Activated T-helper 1 cell treated with Interleukin-2 at 50 U/mL for 16 hours (primary cell): ENCODE measurements around the gene PWWP2B.

Experiments
- DNase-seq: peaks from one replicate; pipeline ENCODE4 v3.0.0-alpha.2; 2020; ENCODE audit warnings: low read depth

Gene PWWP2B

DNA sequence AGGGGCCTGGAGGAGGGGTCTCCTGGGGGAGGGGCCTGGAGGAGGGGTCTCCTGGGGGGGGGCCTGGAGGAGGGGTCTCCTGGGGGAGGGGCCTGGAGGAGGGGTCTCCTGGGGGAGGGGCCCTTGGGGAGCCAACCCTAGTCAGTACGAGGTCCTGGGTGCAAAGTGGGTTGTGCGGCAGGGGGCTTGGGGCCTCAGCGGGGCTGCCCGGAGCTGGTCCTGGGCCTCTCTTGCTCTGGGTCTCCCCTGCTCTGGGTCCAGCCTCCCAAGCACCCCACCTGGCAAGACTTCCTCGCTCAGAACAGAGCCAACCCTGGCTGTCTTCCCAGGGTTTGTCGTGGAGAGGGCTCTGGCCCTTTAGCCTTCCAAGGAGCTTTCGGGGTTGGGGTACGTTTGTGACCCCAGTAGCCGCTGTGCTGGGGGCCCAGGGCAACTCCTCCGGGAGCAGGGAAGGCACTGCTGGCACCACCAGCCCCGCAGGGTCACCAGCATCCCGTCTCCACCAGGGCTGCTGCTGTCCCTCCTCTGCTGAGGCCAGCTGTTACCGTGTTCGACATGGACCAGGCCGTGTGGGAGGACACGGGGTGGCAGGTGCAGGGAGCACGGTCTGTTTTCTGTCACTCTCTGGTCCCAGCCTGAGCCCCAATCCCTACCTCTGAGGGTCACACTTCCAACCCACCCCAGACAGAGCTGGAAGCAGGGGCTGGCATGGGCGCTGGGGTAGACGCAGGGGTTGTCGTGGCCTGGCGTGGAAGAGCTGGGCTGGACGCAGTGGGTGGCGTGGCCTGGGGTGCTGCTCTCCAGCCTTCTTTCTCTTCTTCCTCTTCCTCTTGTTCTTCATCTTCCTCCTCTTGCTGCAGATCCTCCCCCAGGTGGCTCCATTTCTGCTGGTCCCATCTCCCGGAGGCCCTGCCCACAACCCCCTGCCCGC is 22.8 kb downstream of the PWWP2B start:
- no peak for DNase-seq

GRCh38 chr10:132420469-132420980 is 23.5 kb downstream of the PWWP2B start:
- no peak for DNase-seq

DNA sequence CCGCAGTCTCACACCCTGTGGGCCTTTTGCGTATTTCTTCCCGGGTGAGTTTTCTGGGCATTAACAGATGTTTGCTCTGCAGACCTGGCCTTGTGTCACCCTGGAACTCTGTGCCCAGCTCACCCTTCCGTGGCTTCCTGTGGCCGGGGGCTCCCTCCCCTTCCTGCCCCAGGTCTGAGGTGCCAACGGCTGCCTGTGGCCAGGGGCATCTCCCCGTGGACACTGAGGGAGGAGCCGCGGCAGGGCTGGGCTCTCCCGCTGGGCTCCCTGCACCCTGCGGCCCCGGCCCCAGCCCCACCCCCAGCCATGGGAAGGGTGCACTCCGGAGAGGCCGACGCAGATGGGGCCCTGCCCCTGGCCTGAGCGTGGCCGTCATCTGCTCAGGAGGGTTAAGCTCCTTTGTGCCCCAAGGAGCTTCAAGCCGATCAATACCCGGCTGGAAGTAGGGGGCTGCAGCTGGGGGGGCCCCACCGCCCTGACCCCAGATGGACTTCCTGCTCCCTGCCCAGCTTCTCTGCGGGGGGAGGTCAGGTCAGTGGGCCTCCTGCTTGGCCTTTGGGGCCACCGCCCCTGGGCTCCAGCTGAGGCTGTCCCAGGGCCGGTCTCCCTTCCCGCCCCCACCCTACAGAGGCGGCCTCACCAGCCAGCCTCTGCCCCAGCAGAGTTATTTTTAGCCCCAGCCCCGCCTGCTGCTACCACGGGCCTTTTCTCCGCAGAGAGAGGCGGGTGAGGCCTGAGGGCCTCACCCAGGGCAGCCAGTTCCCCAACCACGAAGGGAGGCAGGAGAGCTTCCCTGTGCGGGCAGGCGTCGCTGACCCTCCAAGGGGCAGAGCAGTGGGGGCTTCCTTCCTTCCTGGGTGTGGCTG is 24.2 kb downstream of the PWWP2B start:
- DNase-seq = no peak

DNA sequence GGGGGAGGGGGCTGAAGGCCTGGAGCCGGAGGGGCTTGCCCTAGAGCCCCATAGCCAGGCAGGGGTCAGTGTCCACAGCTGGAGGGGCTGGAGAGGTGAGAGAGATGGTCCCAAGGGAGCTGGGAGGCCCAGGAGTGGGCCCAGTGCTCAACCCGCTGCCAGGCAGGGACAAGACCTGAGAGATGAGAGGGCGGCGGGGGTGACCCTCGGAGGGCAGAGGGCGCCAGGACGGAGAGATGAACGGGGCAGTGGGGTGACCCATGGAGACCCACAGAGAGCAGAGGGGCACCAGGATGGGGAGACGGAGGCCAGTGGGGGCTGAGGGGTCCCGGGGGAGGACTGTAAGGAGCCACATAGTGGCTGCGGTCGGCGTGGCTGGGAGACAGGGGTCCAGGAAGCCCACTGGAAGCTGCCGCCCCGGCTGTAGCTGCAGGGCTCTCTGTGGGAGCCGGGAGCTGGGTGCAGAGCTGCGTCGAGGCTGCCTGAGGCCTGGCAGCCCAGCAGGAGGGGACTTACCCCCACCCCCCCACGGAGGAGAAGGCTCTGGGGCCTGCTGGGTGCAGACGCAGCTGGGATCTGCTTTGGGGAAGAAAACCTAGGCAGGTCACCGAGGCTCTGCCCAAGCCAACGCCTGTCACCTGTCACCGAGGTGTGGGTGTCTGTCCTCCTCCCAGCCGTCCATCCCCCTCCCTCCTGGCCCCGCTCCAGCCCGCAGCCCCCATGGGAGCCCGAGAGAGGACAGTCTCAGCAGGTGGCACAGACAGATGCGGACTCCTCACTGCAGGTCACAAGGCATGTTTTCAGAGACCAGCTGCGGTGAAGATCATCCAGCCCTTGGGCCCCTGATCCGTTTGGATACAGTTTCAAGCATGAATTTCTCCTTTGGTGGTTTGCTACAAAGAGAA is 25.1 kb downstream of the PWWP2B start:
- DNase-seq = no peak

DNA sequence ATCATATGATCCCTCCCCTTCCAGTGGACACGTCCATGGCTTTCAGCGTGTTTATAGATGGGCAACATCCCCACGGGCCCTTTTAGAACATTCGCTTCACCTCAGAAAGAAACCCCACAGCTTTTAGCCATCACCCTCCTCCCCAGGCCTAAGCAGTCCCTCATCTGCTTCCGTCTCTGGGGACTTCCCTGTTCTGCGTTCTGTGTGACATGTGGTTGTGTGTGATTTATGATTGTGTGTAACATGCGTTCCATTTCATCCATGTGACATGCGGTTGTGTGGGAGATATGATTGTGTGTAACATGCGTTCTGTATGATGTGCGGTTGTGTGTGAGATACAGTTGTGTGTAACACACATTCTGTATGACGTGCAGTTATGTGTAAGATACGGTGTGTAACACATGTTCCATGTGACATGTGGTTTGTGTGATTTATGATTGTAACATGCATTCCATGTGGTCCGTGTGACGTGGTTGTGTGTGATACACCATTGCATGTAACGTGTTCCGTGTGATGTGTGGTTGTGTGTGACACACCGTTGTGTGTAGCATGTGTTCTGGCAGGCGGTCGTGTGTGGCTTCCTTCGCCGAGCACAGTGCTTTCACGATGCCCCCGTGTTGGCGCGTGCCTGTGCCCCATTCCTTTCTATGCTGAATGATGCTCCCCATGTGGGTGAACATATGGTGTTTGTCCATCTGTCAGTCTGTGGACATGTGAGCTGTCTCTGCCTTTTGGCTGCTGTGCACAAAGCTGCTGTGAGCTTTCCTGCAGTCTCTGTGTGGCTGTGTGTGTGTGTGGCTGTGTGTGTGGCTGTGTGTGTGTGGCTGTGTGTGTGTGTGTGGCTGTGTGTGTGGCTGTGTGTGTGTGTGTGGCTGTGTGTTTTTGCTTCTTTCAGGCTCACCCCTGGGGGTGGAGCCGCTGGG is 26.2 kb downstream of the PWWP2B start:
- no peak for DNase-seq

GRCh38 chr10:132423966-132424861 is 27.2 kb downstream of the PWWP2B start:
- DNase-seq = no peak

DNA sequence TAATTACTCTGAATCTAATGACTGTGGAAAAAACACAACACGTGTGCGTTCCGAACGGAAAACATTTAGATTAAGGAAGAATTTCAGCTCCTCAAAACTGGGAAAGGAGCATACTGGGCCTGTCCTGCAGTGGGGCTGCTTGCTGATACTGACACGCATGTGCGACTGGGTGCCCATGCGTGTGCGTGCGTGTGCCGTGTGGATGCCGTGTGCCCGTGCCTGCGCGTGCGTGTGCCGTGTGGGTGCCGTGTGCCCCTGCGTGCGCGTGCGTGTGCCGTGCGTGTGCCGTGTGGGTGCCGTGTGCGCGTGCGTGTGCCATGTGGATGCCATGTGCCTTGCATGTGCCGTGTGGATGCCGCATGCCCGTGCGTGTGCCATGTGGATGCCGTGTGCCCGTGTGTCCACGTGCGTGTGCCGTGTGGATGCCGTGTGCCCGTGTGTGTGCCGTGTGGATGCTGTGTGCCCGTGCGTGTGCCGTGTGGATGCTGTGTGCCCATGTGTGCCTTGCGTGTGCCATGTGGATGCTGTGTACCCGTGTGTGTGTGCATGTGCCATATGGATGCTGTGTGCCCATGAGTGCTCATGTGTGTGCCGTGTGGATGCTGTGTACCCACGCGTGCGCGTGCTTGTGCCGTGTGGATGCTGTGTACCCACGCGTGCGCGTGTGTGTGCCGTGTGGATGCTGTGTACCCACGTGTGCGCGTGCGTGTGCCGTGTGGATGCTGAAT is 28.2 kb downstream of the PWWP2B start:
- DNase-seq = no peak

DNA sequence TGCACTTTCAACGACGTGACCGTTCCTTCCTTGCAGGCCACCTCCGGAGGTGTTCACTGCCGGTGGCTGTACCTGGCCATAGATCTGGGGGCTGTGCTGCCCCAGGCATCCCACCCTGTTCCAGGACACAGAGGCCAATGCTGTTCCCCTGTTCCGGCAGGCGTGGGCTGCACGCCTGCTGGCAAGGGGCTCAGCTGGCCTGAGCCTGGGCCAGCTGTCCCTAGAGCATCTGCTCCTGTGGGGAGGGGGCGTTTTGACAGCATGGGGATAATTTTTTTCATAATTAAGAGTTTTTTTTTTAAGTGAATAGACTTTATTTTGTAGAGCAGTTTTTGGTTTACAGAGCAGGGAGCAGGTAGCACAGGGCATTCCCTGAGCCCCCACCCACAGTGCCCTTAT is 28.8 kb downstream of the PWWP2B start:
- DNase-seq = no peak

GRCh38 chr10:132427006-132427771 is 30.2 kb downstream of the PWWP2B start:
- no peak for DNase-seq

GRCh38 chr10:132427939-132428367 is 31.0 kb downstream of the PWWP2B start:
- no peak for DNase-seq

DNA sequence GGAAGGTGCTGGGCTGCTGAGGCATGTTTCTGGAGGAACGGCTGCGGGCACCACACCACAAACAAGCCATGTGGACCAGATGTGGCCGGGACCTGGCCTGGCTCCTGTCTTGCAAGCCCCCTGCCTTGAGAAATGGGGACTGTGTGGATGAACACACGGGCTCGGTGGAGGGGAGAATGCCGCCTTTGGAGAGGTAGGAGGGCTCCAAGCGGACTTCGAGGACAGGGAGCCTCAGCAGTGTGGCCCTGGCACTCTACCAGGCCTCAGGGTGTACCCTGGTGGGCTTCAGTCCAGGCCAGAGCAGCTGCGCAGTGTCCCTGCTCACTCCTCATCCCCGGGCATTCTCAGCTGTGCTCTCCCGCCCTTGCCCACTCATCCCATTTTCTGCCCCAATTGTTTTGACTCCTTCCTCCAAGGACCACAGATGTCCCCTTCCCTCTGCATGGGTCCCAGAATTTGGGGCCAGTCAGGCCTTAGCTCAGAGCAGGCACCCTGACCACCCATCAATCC is 31.5 kb downstream of the PWWP2B start:
- no peak for DNase-seq

DNA sequence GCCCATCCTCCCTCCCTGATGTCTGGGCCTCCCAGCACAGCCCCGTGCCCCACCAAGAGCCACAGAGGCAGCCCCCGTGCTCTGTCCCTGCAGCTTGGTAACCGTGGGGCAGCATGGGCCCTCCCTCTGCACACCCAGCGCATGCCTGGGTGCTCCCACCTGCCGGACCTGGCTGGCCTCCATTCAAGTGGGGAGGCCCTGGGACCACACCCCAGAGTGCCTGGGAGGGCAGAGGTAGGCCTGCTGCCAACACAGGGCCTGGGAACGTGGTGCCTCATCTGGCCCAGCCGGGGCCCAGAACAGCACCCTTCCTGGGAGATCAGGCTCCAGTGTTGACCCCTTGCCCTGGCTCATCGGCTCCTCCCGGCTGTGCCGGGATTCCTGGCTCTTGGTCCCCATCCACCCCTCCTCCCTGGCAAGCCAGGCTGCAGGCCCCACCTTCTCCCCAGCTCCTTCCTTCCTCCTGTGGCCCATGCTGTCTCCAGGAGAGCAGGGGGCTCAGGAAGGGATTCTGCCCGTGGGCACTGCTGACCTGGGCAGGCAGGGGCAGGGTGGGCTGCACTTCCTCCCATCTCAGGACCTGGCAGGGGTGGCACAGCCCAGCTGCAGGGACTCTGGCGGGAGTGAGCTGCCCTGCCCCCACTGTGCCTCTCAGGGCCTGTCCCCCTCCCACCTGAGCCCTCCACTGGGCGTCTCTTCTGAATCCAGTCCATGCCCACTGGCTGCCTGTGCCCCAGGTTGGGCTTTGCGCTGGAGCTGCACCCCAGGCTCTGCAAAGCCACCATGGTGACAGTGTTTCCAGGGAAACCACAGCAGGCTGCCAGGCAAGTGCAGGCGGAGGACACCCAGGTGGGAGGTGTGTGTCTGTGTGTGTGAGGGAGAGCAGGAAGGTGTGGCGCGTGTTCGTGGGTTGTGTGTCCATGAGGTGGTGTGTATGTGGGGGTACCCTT is 32.6 kb downstream of the PWWP2B start:
- DNase-seq = no peak

- DNase-seq = no peak
Measured at GRCh38 chr10:132430231-132430743, 33.3 kb downstream of the PWWP2B start.

- no peak for DNase-seq
Measured at GRCh38 chr10:132430861-132431271, 33.9 kb downstream of the PWWP2B start.

DNA sequence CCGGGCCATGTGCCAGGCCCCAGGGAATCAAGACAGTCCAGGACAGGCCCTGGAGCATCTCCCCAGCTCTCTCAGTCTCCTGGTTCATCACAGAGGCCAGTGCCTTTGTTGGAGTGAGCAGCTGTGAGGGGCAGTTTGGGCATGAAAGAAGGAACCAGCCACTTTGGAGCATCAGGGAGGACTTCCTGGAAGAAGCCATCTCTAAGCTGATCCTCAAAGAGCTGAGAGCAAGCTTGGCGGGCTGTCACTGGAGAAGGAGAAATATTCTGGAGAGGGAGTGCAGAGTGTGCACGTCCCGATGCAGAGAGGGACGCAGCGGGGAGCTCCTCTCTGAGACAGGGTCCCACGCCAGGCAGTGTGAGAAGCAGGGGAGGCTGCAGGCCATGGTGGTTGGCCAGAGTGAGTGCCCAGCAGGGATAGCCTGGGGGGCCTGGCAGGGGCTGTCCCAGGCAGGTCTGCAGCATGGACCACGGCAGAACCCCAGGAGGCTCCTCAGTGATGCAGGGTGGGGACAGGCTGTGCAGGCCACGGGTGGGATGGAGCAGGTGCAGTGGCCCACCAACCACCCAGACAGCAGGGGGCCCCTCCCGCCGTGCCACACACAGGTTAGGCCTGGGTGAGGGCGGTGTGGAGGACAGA is 34.7 kb downstream of the PWWP2B start:
- DNase-seq = no peak

DNA sequence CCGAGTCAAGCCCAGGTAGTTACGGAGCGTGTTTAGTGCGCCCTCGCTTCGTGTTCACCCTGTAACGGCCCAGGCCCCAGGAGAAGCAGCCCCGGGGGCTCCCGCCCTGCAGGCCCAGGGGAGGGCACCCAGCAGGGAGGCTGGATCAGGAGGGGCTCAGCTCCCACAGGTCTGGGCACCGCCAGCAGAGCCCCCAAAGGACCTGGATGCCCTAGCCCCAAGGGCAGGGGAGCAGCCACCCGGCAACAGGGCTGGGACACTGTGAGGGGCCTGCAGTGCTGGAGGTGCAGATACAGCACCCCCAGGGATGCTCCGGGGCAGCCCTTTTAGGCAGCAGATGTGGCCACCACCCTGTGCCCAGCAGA is 35.2 kb downstream of the PWWP2B start:
- DNase-seq = no peak
